ENCODE results near the gene GALNT13.

GALNT13 gene

DNA sequence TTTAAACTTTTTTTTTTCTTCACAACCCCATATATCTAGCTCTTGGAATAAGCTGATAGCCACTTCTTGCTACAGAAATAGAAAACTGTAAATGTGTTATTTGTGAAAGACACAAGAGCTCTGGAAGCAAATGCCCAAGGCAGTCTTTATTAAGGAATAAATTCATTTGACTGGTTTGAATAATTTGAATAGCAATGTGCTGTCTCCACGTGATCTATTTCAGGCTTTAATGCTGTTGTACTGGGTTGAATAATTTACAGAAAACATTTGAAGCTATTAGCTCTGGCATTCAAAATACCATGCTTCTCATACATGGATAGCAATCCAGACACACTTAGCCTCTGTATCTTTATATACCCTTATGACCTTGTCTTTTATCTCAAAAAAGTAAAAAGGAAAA lies 460.1 kb downstream of the GALNT13 start:
- no peak for DNase-seq

DNA sequence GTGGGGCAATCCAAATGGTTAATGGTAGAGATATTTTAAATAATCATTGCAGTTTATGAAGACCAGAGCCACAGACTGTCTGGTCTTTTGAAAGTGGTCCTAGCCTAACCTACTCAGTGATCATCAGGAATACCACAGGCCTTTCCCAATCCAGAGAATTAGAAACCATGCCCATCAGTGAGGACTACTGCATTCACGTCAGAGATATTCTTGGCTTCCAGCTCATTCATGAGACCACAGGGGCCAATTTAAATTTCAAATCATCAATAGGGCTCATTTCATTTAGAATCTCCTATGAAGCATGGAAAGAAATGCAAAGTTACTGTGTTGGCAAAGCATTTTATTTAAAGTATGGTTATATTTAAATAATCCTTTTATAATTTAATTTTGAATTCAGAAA lies 464.5 kb downstream of the GALNT13 start:
- DNase-seq: no peak

DNA sequence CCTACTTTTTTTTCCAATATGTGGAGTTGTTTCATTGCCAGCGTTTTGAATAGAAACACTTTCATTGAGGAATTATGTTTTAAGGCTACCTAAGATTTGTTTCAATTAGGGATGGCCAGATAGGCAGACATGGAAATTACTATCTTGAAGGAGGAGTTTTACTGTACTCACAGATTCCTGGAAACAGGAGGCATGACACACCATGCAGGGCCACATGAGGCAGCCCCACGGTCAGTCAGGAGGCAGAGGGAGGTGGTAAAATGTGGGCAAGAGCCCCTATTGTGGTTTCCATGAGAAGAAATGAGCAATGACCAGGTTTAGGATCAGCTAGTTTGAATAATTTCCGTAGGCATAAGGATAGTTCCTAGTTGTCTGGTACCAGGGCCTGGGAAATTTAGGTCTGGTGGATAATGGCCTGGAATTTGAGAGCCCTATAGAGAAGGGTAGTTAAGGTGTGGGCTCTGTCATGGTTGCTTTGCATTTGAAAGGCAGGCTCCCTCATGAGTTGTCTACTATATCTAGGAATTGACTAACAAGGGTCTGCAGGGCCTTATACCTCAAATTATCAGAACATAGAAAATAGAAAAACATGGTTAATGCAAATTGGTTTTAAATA lies 466.7 kb downstream of the GALNT13 start:
- DNase-seq: no peak

DNA sequence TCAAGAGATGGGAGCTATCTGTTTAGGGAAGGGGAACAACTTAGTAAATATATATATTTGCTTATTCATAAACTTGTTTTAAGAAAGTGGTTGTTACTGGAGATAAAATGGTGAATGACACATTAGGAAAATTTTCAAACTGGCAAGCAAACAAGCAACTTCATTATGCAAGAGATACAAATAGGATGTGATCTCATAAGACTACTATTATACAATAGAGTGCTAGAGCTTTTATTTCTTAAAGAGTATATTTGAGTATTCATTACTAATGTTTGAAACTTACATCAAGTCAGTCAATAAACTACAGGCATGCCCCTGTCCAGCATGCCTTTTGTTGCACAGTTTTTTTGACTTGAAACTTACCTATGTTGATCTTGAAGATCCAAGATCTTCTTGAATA lies 471.6 kb downstream of the GALNT13 start:
- no peak for DNase-seq

DNA sequence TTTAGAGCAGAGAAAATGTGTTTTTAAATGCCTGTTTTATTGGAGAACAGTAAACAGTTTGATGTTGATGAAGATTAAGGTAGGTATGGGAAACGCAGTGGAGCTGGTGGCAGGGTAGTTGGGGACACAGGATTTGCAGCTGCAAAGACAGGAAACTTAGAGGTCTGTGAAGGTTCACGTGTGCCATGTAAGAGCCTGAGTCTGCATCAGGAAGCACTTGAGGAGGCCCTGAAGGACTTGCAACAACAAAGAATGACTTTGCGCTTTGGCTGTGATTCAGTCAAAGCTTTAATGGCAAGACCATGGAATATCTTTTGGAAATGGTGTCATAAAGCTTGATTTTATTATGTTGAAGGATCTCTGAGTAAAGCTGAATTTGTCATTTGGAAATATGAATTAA lies 479.2 kb downstream of the GALNT13 start:
- DNase-seq: no peak

DNA sequence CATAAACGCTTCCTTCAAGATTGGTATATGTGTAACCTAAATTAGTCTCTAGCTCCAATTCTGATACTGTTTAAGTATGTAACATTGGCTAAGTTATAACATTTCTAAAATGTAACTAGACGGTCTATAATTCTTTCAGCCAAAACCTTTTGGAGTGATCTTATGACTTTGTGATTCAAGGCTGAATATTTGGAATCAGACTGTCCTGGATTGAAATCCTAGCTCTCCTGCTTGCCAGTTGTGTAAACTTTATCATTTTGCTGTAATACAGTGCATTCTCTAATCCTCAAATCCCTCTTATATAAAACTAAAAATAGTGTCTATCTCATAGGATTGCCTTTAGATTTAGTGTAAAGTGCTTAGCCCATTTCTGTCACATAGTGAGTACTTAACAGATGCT lies 489.6 kb downstream of the GALNT13 start:
- DNase-seq: no peak

DNA sequence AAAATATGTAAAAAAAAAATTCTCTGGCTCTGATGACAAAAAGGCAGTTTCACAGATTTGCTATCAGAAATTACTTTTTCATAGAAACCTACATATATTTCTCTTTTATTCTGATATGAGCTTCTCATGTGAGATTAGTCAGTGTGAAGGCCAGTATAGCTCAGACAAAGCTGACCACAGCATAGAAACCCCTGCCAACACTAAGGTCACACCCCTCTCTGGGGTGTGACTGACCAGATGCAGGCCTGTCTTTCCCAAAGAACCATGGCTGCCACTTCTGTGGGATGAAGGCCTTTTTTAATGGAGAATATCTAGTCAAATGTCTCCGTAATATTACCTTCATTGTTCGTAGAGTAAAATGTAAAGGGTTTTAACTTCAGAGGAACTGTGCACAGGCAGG lies 496.4 kb downstream of the GALNT13 start:
- DNase-seq: no peak

DNA sequence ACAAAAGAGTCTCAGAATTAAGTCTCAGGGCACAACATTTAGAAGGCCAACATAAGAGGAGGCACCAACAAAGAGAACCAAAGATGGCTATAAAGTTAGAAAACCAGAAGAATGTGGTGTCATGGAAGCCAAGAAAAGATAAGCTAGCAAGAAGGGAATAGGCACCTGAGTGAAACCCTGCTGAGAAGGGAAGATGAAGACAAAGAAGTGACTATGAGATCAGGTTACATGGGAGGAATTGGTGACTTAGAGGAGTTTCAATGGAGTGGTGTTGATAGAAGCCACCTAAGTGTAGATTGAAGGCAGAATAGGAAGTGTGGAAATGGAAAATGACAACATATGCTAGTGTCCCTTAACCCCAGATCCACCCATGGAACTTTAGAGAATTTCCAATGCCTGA lies 499.2 kb downstream of the GALNT13 start:
- DNase-seq: no peak

DNA sequence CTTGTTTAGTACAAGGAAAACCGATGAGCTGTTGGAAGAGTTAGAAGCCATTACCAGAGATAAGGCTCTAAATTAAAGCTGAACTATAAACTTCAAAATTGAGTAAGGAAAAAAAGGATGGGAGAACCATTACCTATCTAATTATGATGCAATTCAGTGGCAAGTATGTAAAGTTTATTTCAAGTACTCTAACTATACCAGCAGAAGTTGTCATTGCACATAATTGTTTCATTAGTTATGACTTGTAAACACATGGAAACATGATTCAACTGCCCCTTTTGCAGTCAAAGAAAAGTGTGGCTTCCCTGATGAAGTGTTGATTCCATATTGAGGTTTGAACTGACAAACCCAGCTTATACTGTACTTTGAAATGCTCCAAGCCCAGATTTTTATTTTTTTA lies 502.7 kb downstream of the GALNT13 start:
- DNase-seq: no peak

DNA sequence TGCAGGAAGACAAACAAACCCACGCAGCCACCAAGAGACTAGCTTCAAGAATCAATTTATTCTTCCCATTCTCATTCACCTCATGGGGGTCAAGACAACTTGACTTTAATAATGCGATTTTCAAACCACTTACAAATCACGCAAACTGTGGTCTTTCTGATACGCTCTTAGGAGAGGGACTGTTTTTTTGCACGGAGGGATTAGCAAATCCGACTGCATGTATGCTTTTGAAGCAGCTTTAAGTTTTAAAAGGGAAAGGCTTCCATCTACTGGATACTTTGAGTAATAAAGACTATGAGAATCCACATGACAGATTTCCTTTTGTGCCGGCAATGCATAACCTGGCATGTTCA lies 503.8 kb downstream of the GALNT13 start:
- peak; percentile 9 for DNase-seq

DNA sequence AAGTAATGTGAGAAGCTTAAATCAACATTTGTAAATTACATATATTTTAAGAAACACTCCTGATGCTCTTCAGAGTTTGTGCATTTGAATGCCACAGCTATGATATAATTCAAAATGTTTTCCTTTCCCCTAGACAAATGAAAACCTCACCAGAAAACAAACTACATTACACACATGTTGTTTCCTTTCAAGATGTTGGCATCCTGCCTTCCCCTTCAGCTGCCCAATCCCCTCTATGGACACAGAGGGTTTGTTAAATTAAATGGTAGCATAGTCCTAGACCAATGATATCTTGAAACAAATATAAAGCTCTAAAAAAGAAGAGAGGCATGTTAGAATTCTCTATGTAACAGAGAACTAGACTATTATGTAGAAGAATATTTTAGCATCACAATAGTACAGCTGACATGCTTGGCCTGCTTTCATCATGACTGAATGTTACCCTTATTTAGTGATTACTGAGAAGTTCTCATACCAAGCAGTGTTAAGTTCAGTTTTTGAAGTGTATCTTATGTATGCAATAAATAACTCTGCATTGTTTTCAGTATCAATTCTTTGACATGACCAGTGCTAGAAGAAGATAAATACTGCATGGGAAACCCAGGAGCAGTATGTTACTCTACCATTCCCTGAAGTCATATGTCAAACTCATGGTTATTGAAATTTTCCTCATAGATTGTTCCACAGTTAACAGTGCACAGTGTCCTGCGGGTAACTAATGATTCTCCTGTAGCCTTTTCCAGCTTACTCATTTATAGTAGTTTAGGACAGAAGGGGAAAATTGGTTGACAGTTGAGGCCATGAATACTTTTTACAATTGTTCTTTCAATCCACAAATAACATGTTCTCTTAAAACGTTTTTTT lies 510.4 kb downstream of the GALNT13 start:
- no peak for DNase-seq

DNA sequence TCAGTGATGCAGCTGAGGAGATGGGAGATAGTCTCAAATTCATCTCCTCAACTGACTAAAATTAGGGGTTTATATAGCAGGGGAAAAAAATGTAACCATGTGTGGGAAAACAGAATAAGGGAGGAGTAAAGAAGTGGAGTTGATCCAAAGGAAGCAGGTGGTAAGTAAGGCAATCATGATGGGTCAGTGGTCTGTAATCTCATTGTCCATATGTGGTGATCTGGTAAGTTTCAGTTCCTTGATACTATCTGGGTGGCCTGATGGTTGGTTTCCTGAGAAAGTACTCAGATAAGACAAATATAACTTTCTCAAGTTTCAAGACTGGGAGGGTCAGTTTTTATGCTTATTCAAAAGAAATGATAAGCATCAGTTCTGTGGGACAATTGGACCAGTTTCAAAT lies 514.5 kb downstream of the GALNT13 start:
- DNase-seq: no peak

DNA sequence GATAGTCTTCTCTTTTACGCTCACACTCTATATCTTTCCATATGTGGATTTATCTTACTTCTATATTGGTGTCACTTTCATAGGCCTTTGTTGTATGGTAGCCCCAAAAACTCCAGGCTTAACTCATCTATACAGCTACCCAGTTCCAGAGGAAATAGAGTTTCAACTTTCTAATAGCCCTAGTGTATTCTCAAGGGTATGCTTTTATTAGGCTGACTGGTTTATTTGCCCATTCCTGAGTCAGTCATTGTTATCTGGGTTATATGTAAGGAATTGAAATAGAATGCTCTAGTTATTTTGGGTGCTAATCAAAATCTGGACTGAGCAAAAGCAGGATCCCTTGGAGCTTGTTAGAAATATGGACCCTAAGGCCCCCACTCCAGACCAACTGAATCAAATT lies 519.3 kb downstream of the GALNT13 start:
- DNase-seq: no peak

DNA sequence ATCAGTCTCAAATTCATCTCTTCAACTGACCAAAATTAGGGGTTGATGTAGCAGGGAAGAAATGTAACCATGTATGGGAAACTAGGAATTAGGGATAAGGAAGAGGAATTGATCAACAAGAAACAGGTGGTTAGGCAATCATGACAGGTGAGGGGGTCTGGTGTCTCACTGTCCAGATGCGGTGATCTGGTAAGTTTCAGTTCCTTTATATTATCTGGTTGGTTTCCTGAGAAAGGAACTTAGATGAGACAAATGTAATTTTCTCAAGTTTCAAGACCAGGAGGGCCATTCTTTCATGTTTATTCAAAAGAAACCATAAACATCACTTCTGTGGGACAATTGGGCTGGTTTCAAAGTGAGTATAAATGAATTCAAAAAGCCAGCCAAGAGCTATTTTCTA lies 520.5 kb downstream of the GALNT13 start:
- DNase-seq: no peak

DNA sequence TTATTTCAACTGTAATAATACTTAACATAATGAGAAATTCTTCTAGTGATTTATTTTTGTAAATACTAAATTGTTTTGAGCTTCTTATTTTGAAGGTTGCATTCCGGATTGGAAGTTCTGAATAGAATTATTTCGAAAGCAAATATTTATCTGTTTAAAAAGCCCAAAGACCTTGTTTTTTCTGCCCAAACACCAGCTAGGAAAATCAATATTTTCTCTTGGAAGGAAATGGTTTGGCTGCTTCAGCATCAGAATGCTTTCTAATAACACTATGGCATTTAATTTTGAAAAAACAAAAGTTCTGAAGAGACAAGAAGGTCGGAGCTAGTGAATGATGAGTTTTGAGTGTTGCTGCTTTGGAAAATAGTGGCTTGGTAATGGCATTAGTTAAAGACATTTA lies 522.9 kb downstream of the GALNT13 start:
- no peak for DNase-seq

DNA sequence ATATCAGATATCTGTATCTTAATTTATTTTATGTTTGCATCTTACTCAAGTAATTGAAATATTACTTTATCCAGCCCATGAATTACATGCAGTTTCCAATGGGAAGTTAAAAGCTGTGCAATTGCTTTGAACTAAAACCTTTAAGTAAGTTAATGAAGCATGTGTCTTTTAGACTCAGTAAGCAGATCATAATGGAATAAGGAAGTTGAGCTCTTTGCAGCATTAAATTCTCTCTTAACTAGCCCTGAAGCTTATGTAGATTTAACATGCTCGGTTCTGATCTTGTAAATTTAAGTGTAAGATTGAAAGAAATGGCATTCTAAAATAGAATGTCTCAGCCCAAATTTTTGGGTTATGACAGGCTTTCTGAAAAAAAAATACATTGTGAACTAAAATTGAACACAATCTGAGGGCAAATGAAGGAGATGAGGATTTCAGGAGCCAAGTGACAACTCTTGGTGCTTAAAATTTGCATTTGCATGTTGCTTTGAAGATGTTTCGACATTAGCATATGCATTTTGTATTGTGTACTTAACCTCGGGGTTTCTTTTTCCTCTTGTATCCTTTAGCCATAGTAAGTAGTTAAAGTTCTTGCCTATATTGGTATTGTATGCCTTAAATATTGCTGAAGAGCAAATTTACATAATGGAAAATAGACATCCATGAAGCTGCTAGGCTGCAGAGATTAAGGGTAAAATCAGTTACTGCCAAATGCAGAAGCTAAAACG lies 529.0 kb downstream of the GALNT13 start:
- no peak for DNase-seq

DNA sequence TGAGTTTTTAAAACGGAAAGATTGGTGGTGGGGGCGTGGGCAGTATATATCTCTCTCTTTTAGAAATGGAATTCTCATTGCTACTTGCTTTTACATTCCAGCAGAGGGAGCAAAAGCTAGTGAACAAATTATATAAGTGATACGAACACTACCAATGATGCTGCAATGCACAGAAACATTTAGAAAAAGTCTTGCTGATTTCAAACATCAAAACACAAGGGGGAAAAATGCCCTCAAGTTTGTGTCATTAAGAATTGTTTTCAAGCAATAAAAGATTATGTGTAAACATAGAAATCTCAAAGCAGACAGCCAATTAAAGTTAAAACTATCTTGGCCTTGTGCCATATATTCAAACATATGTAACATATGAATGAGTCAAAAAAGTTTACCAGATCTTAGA lies 530.5 kb downstream of the GALNT13 start:
- peak; percentile 14 for DNase-seq

DNA sequence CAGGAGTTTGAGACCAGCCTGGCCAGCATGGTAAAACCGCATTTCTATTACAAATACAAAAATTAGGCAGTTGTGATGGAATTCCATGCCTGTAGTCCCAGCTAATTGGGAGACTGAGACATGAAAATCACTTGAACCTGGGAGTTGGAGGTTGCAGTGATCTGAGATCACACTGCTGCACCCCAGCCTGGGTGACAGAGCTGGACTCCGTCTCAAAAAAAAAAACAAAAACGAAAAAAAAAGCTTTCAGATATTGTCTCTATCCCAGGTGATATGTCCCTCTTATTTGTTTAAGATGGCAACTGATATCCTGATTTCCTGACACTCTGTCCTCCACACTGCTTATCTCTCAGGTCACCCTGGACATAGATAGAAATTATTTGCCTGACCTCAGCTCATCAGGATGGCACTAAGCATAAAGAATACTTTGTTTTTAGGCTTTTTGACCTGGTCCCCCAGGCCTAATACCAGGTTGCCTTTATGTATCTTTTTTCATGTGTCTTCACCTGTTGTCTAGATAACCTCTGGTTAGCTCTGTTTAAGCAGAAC lies 531.6 kb downstream of the GALNT13 start:
- no peak for DNase-seq

DNA sequence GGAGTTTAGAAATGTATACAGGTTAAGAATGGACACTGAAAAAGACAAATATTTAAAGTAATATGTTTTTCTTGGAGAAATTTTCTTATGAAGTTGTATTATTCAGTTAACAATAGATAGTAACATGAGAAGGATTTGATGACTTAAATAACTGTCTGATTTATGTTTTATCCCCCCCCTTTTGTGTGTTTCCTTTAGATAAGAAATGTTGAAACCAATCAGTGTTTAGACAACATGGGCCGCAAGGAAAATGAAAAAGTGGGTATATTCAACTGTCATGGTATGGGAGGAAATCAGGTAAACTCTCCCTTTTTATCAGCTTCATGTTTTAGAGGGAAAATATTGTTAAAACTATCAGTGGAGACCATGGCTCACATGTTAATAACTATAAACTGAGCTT lies 537.1 kb downstream of the GALNT13 start:
- DNase-seq: no peak

DNA sequence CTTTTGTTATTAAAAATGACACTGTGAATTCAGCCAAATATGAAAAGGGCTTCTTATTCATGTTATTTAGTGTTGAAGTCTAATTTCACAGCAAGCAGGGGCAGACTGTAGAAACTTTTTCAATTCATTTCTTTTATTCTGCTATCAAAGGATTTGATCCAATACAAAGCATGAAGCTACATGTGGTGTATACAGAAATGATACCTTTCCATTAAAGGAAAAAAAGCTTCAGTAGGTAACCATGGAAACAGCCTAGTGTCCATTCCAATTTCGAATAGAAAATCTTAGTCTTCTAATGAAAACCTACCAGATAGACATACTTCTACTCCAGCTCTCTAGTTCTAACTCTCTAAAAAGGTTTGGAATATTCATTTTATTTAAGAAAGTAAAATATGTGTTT lies 550.5 kb downstream of the GALNT13 start:
- DNase-seq: no peak

DNA sequence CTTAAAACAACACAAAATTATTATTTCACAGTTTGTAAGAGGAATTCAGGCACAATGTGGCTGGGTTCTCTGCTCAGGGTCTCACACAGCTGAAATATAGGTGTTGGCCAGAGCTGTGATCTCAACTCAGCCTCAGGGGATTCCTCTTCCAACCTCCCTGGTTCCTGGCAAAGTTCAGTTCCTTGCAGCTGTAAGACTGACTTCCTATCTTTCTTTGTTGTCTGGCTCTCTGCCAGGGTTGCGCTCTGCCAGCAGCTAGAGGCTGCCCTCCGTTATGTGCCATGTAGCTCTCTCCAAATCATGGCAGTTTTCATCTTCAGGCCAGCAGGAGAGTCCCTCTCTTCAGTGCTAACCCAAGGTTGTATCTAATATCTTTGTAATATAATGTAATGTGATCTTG lies 554.3 kb downstream of the GALNT13 start:
- DNase-seq: no peak

DNA sequence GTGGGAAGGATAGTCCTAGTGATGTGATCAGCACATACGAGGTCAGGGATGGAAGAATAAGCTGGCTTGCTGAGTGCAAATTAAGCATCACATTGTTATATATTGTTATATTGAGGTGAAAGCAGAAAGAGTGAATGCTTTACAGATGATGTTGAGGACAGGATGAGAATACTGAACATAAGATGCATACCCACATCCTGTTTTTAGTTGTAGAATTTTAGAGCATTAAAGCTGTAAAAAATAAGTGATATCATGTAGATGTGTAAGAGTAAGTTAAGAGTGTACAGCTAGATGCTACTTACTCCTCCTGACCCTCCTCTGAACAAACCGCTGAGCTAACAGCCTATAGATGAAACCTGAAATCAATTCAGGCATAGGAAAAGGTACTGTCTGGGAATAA lies 555.7 kb downstream of the GALNT13 start:
- DNase-seq: no peak

DNA sequence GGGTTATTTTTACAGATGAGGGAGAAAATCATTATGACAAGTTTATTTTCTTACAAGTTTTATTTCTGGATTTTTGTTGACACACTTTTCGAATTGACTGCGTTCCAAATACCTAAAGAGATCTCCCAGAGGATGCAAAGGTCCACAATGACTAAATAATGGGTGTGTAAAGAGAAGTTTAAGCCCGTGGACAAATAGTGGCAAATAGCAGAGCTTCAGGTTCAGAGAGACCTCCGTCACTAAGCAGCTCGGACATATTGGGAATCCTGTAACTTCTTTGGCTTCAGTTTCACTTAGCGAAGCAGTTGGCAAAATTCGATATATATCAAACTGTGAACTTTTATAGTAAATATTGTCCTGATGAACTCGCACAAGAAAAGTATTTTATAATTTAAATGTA lies 556.3 kb downstream of the GALNT13 start:
- DNase-seq: no peak

DNA sequence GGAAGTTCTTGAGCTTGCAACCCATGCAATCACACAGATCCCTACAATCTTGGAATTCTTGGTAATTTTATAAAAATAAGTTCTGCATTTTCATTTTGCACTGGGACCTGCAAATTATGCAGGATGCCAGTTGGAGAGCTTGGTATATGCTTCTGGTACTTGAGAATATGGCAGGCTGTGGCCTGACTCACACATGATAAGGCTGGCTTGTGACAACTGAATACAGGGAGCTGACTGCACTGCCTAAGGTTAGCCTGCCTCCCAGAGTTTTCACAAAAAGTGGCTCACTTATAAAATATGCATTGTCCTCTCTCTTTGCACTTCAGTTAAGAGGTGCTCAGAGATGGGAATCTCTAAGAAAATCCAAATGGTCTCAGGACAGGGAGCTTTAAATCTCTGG lies 561.3 kb downstream of the GALNT13 start:
- DNase-seq: no peak

All from HCEC 1CT (cell line).